Stimulated activated CD8-positive, alpha-beta memory T cell treated with anti-CD3 and anti-CD28 coated beads, Interleukin-15, amount 100 ng/mL, for 48 hours (primary cell): ENCODE data around the gene RASSF5.
"Not testable (repeated sequence)": the region's sequence is repeated elsewhere in the genome, so short reads cannot be mapped to it uniquely, and the experiment has no call there.

Experiments
- DNase-seq, 2 donors: peaks; one replicate each; pipeline ENCODE4 v3.0.0-alpha.2; 2020; ENCODE audit warnings: low read depth in 2 of 2

Gene RASSF5

GRCh38 chr1:206586501-206587445 is 79.4 kb downstream of the RASSF5 start:
- DNase-seq: no peak

- no peak for DNase-seq
Observed at GRCh38 chr1:206587904-206588303, 80.6 kb downstream of the RASSF5 start.

- DNase-seq: no peak
Observed at GRCh38 chr1:206588492-206588891, 81.2 kb downstream of the RASSF5 start.

- no peak for DNase-seq
Observed at GRCh38 chr1:206589206-206589605, 81.9 kb downstream of the RASSF5 start.

GRCh38 chr1:206590025-206590758 is 82.9 kb downstream of the RASSF5 start:
- peak; percentile 61 to 66 for DNase-seq

- no peak for DNase-seq
Observed at GRCh38 chr1:206591226-206591625, 83.9 kb downstream of the RASSF5 start.

GRCh38 chr1:206591696-206592095 is 84.4 kb downstream of the RASSF5 start:
- DNase-seq: no peak

GRCh38 chr1:206593351-206593925 is 86.1 kb downstream of the RASSF5 start:
- DNase-seq: no peak

- DNase-seq: no peak
Observed at GRCh38 chr1:206595581-206596318, 88.4 kb downstream of the RASSF5 start.

GRCh38 chr1:206596319-206596666 is 89.0 kb downstream of the RASSF5 start:
- DNase-seq: no peak

GRCh38 chr1:206600527-206600926 is 93.2 kb downstream of the RASSF5 start:
- DNase-seq: no peak

- no peak for DNase-seq
Observed at GRCh38 chr1:206604861-206605260, 97.5 kb downstream of the RASSF5 start.

- DNase-seq: no peak
Observed at GRCh38 chr1:206606867-206607266, 99.5 kb downstream of the RASSF5 start.

- peak; percentile 33 to 47 for DNase-seq
Observed at GRCh38 chr1:206608108-206608698, 100.9 kb downstream of the RASSF5 start.

- DNase-seq: no peak
Observed at GRCh38 chr1:206609229-206609991, 102.1 kb downstream of the RASSF5 start.

GRCh38 chr1:206612129-206612876 is 105.0 kb downstream of the RASSF5 start, which contains the start of gene EIF2D:
Gene EIF2D, minus strand, starts transcription at chr1:206612465. Its CDS starts 123 bp downstream, at chr1:206612342.
- DNase-seq: peak; percentile 90 to 91

GRCh38 chr1:206626396-206626795 is 119.1 kb downstream of the RASSF5 start:
- DNase-seq: not testable (repeated sequence)

- DNase-seq: no peak
Observed at GRCh38 chr1:206628916-206629315, 121.6 kb downstream of the RASSF5 start.

GRCh38 chr1:206631085-206631509 is 123.8 kb downstream of the RASSF5 start:
- DNase-seq: peak in 1 of 2 donors; percentile 10

- no peak for DNase-seq
Observed at GRCh38 chr1:206633708-206634121, 126.4 kb downstream of the RASSF5 start.
